IMR-90 (cell line): Measurements from ENCODE around the gene TRPM7. TPM values are rescaled to one million over a fixed set of nuclear protein-coding genes. Genes with fewer than 3 reads are reported as not detected.

ENCODE experiments used
- ATAC-seq: fragments of 200-7000 bp; cut with Tn5 transposase; 2 replicates; pipeline ENCODE4 v1.9.1; 2020; ENCODE audit warnings: low read depth, mild to moderate bottlenecking, moderate library complexity
- BruUV-seq: library from RNA; stranded (reverse); fragments of 400-500 nt; replicated peaks from 2 replicates; lab custom pipeline; 2021; lab: Mats Ljungman, UMichigan
- CTCF ChIA-PET: fragments of 300-600 bp; formaldehyde crosslinking; extraction: SDS; loops from one replicate; lab custom pipeline; 2021; ENCODE audit warnings: antibody characterized with exemption; lab: Yijun Ruan, JAX
- POLR2A ChIA-PET: fragments of 300-600 bp; sonication (Branson Sonifier 250); formaldehyde crosslinking; loops from one replicate; lab custom pipeline; 2022; ENCODE audit warnings: antibody characterized with exemption; ENCODE audit not compliant: unreplicated experiment; lab: Charles Lee
- DNase-seq: peaks from one replicate; pipeline ENCODE4 v3.0.0; 2013
- H2AFZ ChIP-seq: replicated peaks from 2 replicates; pipeline ENCODE3; 2013; ENCODE audit warnings: low read length, mild to moderate bottlenecking; ENCODE audit not compliant: poor library complexity
- H2AK5ac ChIP-seq: 2 replicates; pipeline ENCODE4 v1.6.1; 2013; ENCODE audit warnings: low read depth, low read length, inconsistent platforms
- H2AK9ac ChIP-seq: replicated peaks from 2 replicates; pipeline ENCODE3; 2013; ENCODE audit warnings: mild to moderate bottlenecking, low read depth, low read length, moderate library complexity; ENCODE audit not compliant: poor library complexity
- H2BK120ac ChIP-seq: 2 replicates; pipeline ENCODE4 v1.6.1; 2013; ENCODE audit warnings: low read depth, low read length, inconsistent platforms
- H2BK15ac ChIP-seq: 3 replicates; pipeline ENCODE4 v1.6.1; 2013; ENCODE audit warnings: low read depth, low read length, inconsistent platforms
- H2BK20ac ChIP-seq: 2 replicates; pipeline ENCODE4 v1.6.1; 2013; ENCODE audit warnings: low read depth, mild to moderate bottlenecking, inconsistent platforms, low read length, moderate library complexity
- H2BK5ac ChIP-seq: 2 replicates; pipeline ENCODE4 v1.6.1; 2013; ENCODE audit warnings: mild to moderate bottlenecking, low read depth, low read length, inconsistent platforms; ENCODE audit not compliant: poor library complexity, severe bottlenecking
- H3K14ac ChIP-seq: replicated peaks from 2 replicates; pipeline ENCODE4 v1.6.1; 2013; ENCODE audit warnings: low read depth, low read length, inconsistent platforms
- H3K18ac ChIP-seq: 2 replicates; pipeline ENCODE4 v1.6.1; 2013; ENCODE audit warnings: low read depth, low read length, control low read depth
- H3K23ac ChIP-seq: 2 replicates; pipeline ENCODE4 v1.6.1; 2013; ENCODE audit warnings: low read depth, low read length, inconsistent platforms
- H3K27ac ChIP-seq: 2 replicates; pipeline ENCODE4 v1.5.1; 2013; ENCODE audit warnings: mild to moderate bottlenecking, control low read depth, low read length; ENCODE audit not compliant: insufficient read depth
- H3K27me3 ChIP-seq: 2 replicates; pipeline ENCODE4 v1.6.1; 2013; ENCODE audit warnings: low read length; ENCODE audit not compliant: control insufficient read depth, insufficient read depth
- H3K36me3 ChIP-seq: 2 replicates; pipeline ENCODE4 v1.6.1; 2013; ENCODE audit warnings: low read length, mixed read lengths; ENCODE audit not compliant: control insufficient read depth, insufficient read depth
- H3K4ac ChIP-seq: 2 replicates; pipeline ENCODE4 v1.6.1; 2013; ENCODE audit warnings: low read depth, low read length, inconsistent platforms
- H3K4me1 ChIP-seq: 2 replicates; pipeline ENCODE4 v1.6.1; 2013; ENCODE audit warnings: low read length, mixed read lengths; ENCODE audit not compliant: control insufficient read depth, insufficient read depth
- H3K4me2 ChIP-seq: 2 replicates; pipeline ENCODE4 v1.6.1; 2013; ENCODE audit warnings: low read depth, mild to moderate bottlenecking, control low read depth, low read length, moderate library complexity
- H3K4me3 ChIP-seq: 2 replicates; pipeline ENCODE4 v1.5.1; 2013; ENCODE audit warnings: low read depth, mild to moderate bottlenecking, control low read depth, low read length, moderate library complexity; ENCODE audit not compliant: insufficient read depth
- H3K56ac ChIP-seq: 2 replicates; pipeline ENCODE4 v1.6.1; 2013; ENCODE audit warnings: low read length, inconsistent platforms; ENCODE audit not compliant: insufficient read depth; ENCODE audit errors: extremely low read depth
- H3K79me1 ChIP-seq, 2 experiments: 2 replicates each; pipeline ENCODE4 v1.6.1; 2013; ENCODE audit warnings: low read length in 2 of 2, inconsistent platforms in 1 of 2, low read depth in 1 of 2
- H3K9ac ChIP-seq: 2 replicates; pipeline ENCODE4 v1.6.1; 2013; ENCODE audit warnings: low read depth, low read length, control low read depth
- H3K9me1 ChIP-seq: 2 replicates; pipeline ENCODE4 v1.6.1; 2013; ENCODE audit warnings: low read length, inconsistent platforms; ENCODE audit not compliant: insufficient read depth
- H3K9me3 ChIP-seq: 2 replicates; pipeline ENCODE4 v1.6.1; 2013; ENCODE audit warnings: low read length; ENCODE audit not compliant: control insufficient read depth, insufficient read depth
- H4K20me1 ChIP-seq: 2 replicates; pipeline ENCODE4 v1.6.1; 2013; ENCODE audit warnings: low read length, inconsistent platforms; ENCODE audit not compliant: insufficient read depth
- H4K5ac ChIP-seq: 2 replicates; pipeline ENCODE4 v1.6.1; 2013; ENCODE audit warnings: mild to moderate bottlenecking, low read depth, low read length, control low read depth
- H4K8ac ChIP-seq, 2 experiments: 2 replicates each; pipeline ENCODE4 v1.6.1; 2013; ENCODE audit warnings: low read depth in 2 of 2, low read length in 2 of 2, control low read depth in 1 of 2, inconsistent platforms in 1 of 2
- H4K91ac ChIP-seq: 2 replicates; pipeline ENCODE4 v1.6.1; 2013; ENCODE audit warnings: low read depth, low read length, inconsistent platforms; ENCODE audit not compliant: insufficient read depth
- MAFK ChIP-seq: IDR thresholded peaks from 2 replicates; pipeline ENCODE4 v1.6.1; 2012; ENCODE audit warnings: low read depth, low read length, improper control_type of control experiment
- MAZ ChIP-seq: IDR thresholded peaks from 2 replicates; pipeline ENCODE4 v1.6.1; 2012; ENCODE audit warnings: low read depth, mild to moderate bottlenecking, low read length, improper control_type of control experiment, moderate library complexity, borderline replicate concordance
- WGBS, 2 experiments: methylation state at CpG; one replicate each; pipeline versions ENCODE4 v1.1.5 to v1.1.7; 2013; ENCODE audit warnings: missing lambda C conversion rate in 2 of 2; ENCODE audit not compliant: insufficient read length in 1 of 2; ENCODE audit errors: extremely low coverage in 2 of 2; 5-methylcytosine and 5-hydroxymethylcytosine counted together
- dilution Hi-C: fragments of 300-500 bp; cut with HindIII; formaldehyde crosslinking; loops from one replicate; pipeline ENCODE4 v1.14.3; 2018; ENCODE audit warnings: low sequenced_read_pairs; ENCODE audit not compliant: unreplicated experiment
- in situ Hi-C: fragments of 300-500 bp; cut with MboI; formaldehyde crosslinking; loops from 3 replicates; pipeline ENCODE4 v1.14.3; 2019; ENCODE audit warnings: low sequenced_read_pairs, inconsistent platforms, mixed read lengths
- intact Hi-C: fragments of 100-400 bp; cut with micrococcal nuclease; formaldehyde crosslinking; loops from 2 replicates; pipeline ENCODE4 v1.10.0; 2022
- polyA plus RNA-seq, 3 experiments: library from polyadenylated mRNA; depleted of rRNA; stranded (reverse); fragments of >200 nt; gene quantifications; 2 replicates each; pipeline ENCODE4 v1.2.3, GENCODE V29; 2012; ENCODE audit warnings: low replicate concordance in 1 of 3
- total RNA-seq: library from RNA; depleted of rRNA; stranded (reverse); fragments of >200 nt; gene quantifications from 2 replicates; pipeline ENCODE4 v1.2.3, GENCODE V29; 2012

Gene TRPM7
- total and polyA plus RNA-seq, 2 of the 4 experiments (the other 2 are of a cell fraction): 10.6 to 27.8 TPM

DNA sequence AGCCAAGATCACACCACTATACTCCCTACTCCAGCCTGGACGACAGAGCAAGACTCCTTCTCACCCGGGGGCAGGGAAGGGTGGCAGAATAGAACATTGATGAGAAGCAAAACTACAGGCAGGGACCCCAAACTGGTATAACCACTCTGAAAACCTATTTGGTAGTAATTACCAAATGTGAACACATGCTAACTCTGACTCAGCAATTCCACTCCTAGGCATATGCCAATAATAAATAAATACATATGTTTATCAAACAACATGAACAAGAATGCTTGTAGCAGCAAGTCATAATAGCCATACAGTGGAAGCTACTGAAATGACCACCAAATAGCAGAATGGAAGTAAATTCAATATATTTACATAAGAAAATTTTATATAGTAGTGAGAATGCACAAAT, 109.1 kb downstream of the TRPM7 start:
- no TSS peak for BruUV-seq
- peaks cover 30% of the 10 kb centered on the region for H3K36me3 ChIP-seq
- no CpG with 5 or more reads among the region's 2 CpGs for WGBS, 2 experiments

More for the DNA sequence above, 109.1 kb downstream of the TRPM7 start:
- Histone ChIP-seq H3K27ac (no peak overlapping the region), H3K27me3 (no peaks in the 10 kb centered on the region), H3K23ac (no peak overlapping the region), H3K79me1 (no peaks in the 10 kb centered on the region; a peak in 1 of 4 replicates), H3K9me1 (peaks cover 3% of the 10 kb centered on the region; the same call in 1 of the 2 replicates), H4K8ac (no peak overlapping the region), H4K5ac (no peak overlapping the region), H2AK9ac (no peak overlapping the region), H2BK120ac (no peak overlapping the region), H2BK20ac (no peak overlapping the region), H3K14ac (no peak overlapping the region), H3K4me2 (no peak overlapping the region), H2BK5ac (no peak overlapping the region), H3K9me3 (no peaks in the 10 kb centered on the region), H4K91ac (no peak overlapping the region), H3K18ac (no peak overlapping the region), H2AK5ac (no peak overlapping the region), H4K20me1 (no peaks in the 10 kb centered on the region), H2BK15ac (no peak overlapping the region), H3K9ac (no peak overlapping the region), H3K56ac (no peak overlapping the region), H3K4ac (no peak overlapping the region), H2AFZ (no peak overlapping the region), H3K4me3 (no peak overlapping the region), H3K4me1 (peaks cover 2% of the 10 kb centered on the region; the same call in 1 of the 2 replicates)
- dilution Hi-C loops (no loop called here), in situ Hi-C loops (no loop called here), intact Hi-C loops (loop anchor here (5.0 kb wide), 1 partner anchor 80 kb away; no protein-coding TSS in a partner anchor)
- DNase-seq (no peak), ATAC-seq (no peak)
- CTCF ChIA-PET: no interaction called here
- TF ChIP-seq MAZ (no peak), MAFK (peak; percentile 51)
- POLR2A ChIA-PET: no interaction called here
